ENCODE data around the gene ADAM33. TPM values are rescaled to one million over a fixed set of nuclear protein-coding genes. Genes with fewer than 3 reads are reported as not detected.

ADAM33 gene
- total and polyA plus RNA-seq, 8 donors = 4.6 to 143 (median 28.3) TPM

DNA sequence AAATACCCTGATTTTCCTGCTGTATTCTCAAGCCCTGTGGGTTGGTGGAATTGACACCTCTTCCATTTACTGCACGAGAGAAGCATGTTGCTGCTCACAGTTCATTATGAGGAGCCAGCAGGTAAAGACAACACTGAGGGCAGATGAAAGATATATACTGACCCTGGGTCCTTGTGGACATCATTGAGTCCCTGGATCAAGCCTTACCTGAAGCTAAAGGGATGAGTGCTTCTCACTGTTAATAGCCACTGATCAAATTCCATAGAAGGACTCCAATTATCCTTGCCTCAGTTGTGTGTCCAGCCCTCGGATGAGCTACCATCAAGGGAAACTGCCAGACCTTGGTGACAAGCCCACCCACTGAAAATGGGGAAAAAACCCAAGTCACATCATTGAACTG is 38.3 kb upstream of the ADAM33 start:
- intact Hi-C loops (cut with DNase I; ENCODE audit: low total_unique reads) = no loop called here
- Histone ChIP-seq H3K36me3 (no peaks in the 10 kb centered on the region), H3K4me3 (no peak overlapping the region), H3K4me1 (no peaks in the 10 kb centered on the region), H3K9me3 (no peaks in the 10 kb centered on the region), H3K27ac (no peak overlapping the region), H3K27me3 (peaks cover 0 to 13% (median 0%) of the 10 kb centered on the region in 3 donors)
- DNase-seq = no peak
- no peak for TF ChIP-seq POLR2AphosphoS5 (IDR thresholded peaks at IDR 0.05)
- WGBS, 5 donors = 74 to 85% (median 78%) methylated on average over 2 of the region's 2 CpGs

DNA sequence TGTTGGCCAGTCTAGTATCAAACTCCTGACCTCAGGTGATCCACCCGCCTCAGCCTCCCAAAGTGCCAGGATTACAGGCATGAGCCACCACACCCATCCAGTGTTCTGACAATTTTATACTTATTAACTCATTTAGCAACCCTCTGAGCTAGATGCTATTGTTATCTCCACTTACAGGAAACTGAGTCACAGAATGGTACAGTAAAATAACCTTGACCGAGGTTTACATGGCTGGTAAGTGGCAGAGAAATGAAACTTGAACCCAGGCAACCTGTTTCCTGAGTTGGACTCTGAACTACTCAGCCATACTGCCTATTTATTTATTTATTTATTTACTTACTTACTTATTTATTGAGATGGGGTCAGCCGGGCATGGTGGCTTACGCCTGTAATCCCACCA is 37.2 kb upstream of the ADAM33 start:
- TF ChIP-seq, protein P1, sequence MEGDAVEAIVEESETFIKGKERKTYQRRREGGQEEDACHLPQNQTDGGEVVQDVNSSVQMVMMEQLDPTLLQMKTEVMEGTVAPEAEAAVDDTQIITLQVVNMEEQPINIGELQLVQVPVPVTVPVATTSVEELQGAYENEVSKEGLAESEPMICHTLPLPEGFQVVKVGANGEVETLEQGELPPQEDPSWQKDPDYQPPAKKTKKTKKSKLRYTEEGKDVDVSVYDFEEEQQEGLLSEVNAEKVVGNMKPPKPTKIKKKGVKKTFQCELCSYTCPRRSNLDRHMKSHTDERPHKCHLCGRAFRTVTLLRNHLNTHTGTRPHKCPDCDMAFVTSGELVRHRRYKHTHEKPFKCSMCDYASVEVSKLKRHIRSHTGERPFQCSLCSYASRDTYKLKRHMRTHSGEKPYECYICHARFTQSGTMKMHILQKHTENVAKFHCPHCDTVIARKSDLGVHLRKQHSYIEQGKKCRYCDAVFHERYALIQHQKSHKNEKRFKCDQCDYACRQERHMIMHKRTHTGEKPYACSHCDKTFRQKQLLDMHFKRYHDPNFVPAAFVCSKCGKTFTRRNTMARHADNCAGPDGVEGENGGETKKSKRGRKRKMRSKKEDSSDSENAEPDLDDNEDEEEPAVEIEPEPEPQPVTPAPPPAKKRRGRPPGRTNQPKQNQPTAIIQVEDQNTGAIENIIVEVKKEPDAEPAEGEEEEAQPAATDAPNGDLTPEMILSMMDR (IDR thresholded peaks at IDR 0.05) = no peak
- no peak for TF ChIP-seq EP300 (IDR thresholded peaks at IDR 0.05)
- no peak for TF ChIP-seq POLR2A (IDR thresholded peaks at IDR 0.05)
- no peak for TF ChIP-seq POLR2AphosphoS5 (IDR thresholded peaks at IDR 0.05)
- intact Hi-C loops (cut with DNase I; ENCODE audit: low total_unique reads) = no loop called here
- Histone ChIP-seq H3K4me1 (no peaks in the 10 kb centered on the region), H3K27me3 (peaks cover 0 to 13% (median 0%) of the 10 kb centered on the region in 3 donors), H3K4me3 (no peak overlapping the region), H3K27ac (no peak overlapping the region), H3K9me3 (no peaks in the 10 kb centered on the region), H3K36me3 (no peaks in the 10 kb centered on the region)
- WGBS, 5 donors = 84 to 92% (median 89%) methylated on average over 4 of the region's 4 CpGs
- DNase-seq = no peak

DNA sequence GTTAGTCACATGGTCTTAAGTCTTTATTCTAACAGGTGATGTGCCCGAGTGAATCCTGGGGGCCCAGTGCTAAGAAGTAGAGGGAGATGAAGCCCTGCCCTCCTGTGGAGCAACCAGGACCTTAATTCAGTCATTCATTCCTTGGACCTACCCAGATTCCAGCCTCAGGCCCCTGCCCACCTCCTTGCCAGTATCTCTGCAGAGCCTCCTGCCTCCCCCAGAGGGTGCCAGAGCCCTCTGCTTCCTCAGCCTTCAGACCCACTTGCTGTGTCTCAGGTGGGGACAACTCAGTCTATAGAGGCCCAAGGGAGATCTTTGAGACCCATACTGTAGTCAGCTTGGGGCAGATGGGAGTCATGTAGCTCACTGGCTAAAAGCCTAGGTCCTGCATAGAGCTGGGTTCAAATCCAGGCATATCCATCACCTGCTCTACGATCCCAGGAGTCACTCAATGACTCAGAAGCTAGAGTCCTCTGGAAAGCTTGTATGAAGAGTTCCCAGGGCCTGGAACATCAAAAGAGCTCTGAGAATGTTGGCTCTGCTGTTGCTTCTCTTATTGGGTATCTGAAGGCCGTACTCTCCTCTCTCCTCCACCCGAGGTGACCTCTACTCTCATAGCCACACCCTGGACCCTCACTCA is 34.5 kb upstream of the ADAM33 start:
- 52 to 70% (median 68%) methylated on average over 3 to 4 of the region's 4 CpGs for WGBS, 5 donors
- intact Hi-C loops (cut with DNase I; ENCODE audit: low total_unique reads) = no loop called here

DNA sequence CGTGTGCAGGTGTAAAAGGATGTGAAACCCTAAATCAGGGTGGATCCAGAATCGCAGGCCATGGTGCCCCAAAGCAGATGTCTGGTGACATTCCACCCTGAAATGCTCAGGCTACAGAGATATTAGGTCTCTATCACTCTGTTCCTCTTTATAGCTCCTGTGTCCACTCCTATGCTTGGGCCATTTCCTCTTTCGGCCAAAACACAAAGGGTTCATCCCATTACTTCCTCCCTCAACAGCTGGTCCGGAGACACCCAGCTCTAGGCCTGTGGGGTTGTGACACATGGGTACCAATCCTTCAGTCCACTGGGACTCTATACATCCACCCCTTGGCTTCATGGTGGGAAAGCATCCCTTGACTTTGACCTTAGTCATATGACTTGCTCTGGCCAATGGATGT is 32.3 kb upstream of the ADAM33 start:
- peak overlapping the region in 1 of 5 donors; percentile 35 for H3K27ac ChIP-seq
- intact Hi-C loops (cut with DNase I; ENCODE audit: low total_unique reads) = no loop called here

More for the DNA sequence above, 34.5 kb upstream of the ADAM33 start:
- no peak overlapping the region for H3K27ac ChIP-seq
- peak in 1 of 2 donors; percentile 81 for DNase-seq
- H3K27me3 ChIP-seq = peaks cover 0 to 13% (median 0%) of the 10 kb centered on the region in 3 donors
- no peaks in the 10 kb centered on the region for H3K36me3 ChIP-seq
- H3K4me3 ChIP-seq = no peak overlapping the region
- H3K4me1 ChIP-seq = peaks cover 0 to 4% (median under 1%) of the 10 kb centered on the region in 4 donors
- TF ChIP-seq POLR2AphosphoS5 (IDR thresholded peaks at IDR 0.05) = no peak
- TF ChIP-seq, protein P1 (IDR thresholded peaks at IDR 0.05) = peak in 4 of 7 experiments; percentile 46 to 59 (median 50)
- no peak for TF ChIP-seq POLR2A (IDR thresholded peaks at IDR 0.05)
- no peaks in the 10 kb centered on the region for H3K9me3 ChIP-seq

More for the DNA sequence above, 32.3 kb upstream of the ADAM33 start:
- H3K4me1 ChIP-seq = peaks cover 0 to 16% (median 11%) of the 10 kb centered on the region in 4 donors
- DNase-seq = no peak
- no peak overlapping the region for H3K4me3 ChIP-seq
- peaks cover 0 to 4% (median 0%) of the 10 kb centered on the region in 3 donors for H3K27me3 ChIP-seq
- H3K36me3 ChIP-seq = no peaks in the 10 kb centered on the region
- H3K9me3 ChIP-seq = no peaks in the 10 kb centered on the region
- TF ChIP-seq POLR2A (IDR thresholded peaks at IDR 0.05) (no peak), EP300 (IDR thresholded peaks at IDR 0.05) (no peak), POLR2AphosphoS5 (IDR thresholded peaks at IDR 0.05) (no peak)
- TF ChIP-seq, protein P1 (IDR thresholded peaks at IDR 0.05) = no peak
- 79 to 85% (median 83%) methylated on average over 4 of the region's 4 CpGs for WGBS, 5 donors
